HEK293T (cell line): ENCODE measurements around the gene SSNA1.

Experiments
- ARNT ChIP-seq: fragments of 450-650 bp; IDR thresholded peaks from 2 replicates; pipeline ENCODE4 v1.6.1; 2017; ENCODE audit warnings: mild to moderate bottlenecking
- BHLHE40 ChIP-seq: fragments of 450-650 bp; IDR thresholded peaks from 2 replicates; pipeline ENCODE4 v1.6.1; 2016; ENCODE audit warnings: mild to moderate bottlenecking, moderate library complexity, borderline replicate concordance
- CTBP1 ChIP-seq: fragments of 450-650 bp; IDR thresholded peaks from 2 replicates; pipeline ENCODE4 v1.6.1; 2016; ENCODE audit warnings: borderline replicate concordance
- ELF4 ChIP-seq: fragments of 450-650 bp; IDR thresholded peaks from 2 replicates; pipeline ENCODE4 v1.6.1; 2017; ENCODE audit warnings: antibody characterized with exemption
- FOXA1 ChIP-seq: fragments of 450-650 bp; IDR thresholded peaks from 2 replicates; pipeline ENCODE4 v1.6.1; 2016; ENCODE audit warnings: mild to moderate bottlenecking
- FOXK2 ChIP-seq: fragments of 450-650 bp; IDR thresholded peaks from 2 replicates; pipeline ENCODE4 v1.6.1; 2016; ENCODE audit warnings: mild to moderate bottlenecking
- FOXM1 ChIP-seq: fragments of 450-650 bp; IDR thresholded peaks from 2 replicates; pipeline ENCODE4 v1.6.1; 2017; ENCODE audit warnings: mild to moderate bottlenecking, borderline replicate concordance
- HDGF ChIP-seq: fragments of 450-650 bp; IDR thresholded peaks from 2 replicates; pipeline ENCODE4 v1.6.1; 2017; ENCODE audit warnings: antibody characterized with exemption, borderline replicate concordance
- L3MBTL2 ChIP-seq: fragments of 450-650 bp; conservative IDR thresholded peaks from 2 replicates; pipeline ENCODE4 v1.6.1; 2016; ENCODE audit warnings: mild to moderate bottlenecking
- NFRKB ChIP-seq: fragments of 450-650 bp; IDR thresholded peaks from 2 replicates; pipeline ENCODE4 v1.6.1; 2016; ENCODE audit warnings: mild to moderate bottlenecking, moderate library complexity
- PKNOX1 ChIP-seq: fragments of 450-650 bp; IDR thresholded peaks from 2 replicates; pipeline ENCODE4 v1.6.1; 2016
- SP1 ChIP-seq: fragments of 450-650 bp; IDR thresholded peaks from 2 replicates; pipeline ENCODE4 v1.6.1; 2017
- TARDBP ChIP-seq: fragments of 450-650 bp; IDR thresholded peaks from 2 replicates; pipeline ENCODE4 v1.6.1; 2016
- ZNF384 ChIP-seq: fragments of 450-650 bp; IDR thresholded peaks from 2 replicates; pipeline ENCODE4 v1.6.1; 2016

GRCh38 chr9:137175345-137175961 lies 13.0 kb upstream of the SSNA1 start:
- TF ChIP-seq CTBP1: no peak
- no peak for TF ChIP-seq FOXM1
- TF ChIP-seq SP1: no peak
- no peak for TF ChIP-seq TARDBP
- TF ChIP-seq FOXA1: no peak
- TF ChIP-seq FOXK2: no peak
- TF ChIP-seq ARNT: no peak
- TF ChIP-seq NFRKB: no peak
- TF ChIP-seq ZNF384: no peak
- TF ChIP-seq ELF4: no peak
- TF ChIP-seq HDGF: no peak
- no peak for TF ChIP-seq L3MBTL2
- no peak for TF ChIP-seq BHLHE40
- TF ChIP-seq PKNOX1: no peak
